Gastrocnemius medialis (tissue), 4 donors: ENCODE data around the gene PARD6G. TPM values are rescaled to one million over a fixed set of nuclear protein-coding genes. Genes with fewer than 3 reads are reported as not detected.

ENCODE experiments used
- ATAC-seq, 2 donors: fragments of 150-250 bp; one replicate each; pipeline ENCODE4 v1.9.1; 2016
- DNase-seq, 2 donors: peaks; one replicate each; pipeline ENCODE4 v3.0.0-alpha.2; 2019
- H3K27ac ChIP-seq, 4 donors: fragments of 200-600 bp; sonication (generic); 1 replicate in 1 of 4; 2 replicates in 3 of 4; pipeline ENCODE4 v1.5.1; 2016 to 2018; ENCODE audit warnings: mild to moderate bottlenecking in 2 of 4, moderate library complexity in 1 of 4
- H3K27me3 ChIP-seq, 3 donors: fragments of 200-600 bp; sonication (generic) in 2 of 3; 1 replicate in 1 of 3; 2 replicates in 2 of 3; pipeline versions ENCODE4 v1.5.1 to v1.6.0; 2016 to 2019; ENCODE audit warnings: mild to moderate bottlenecking in 1 of 3, moderate library complexity in 1 of 3
- H3K36me3 ChIP-seq, 2 donors: fragments of 200-600 bp; sonication (generic) in 1 of 2; one replicate each; pipeline ENCODE4 v1.5.1; 2017 to 2018
- H3K4me1 ChIP-seq, 2 donors: fragments of 200-600 bp; sonication (generic) in 1 of 2; one replicate each; pipeline ENCODE4 v1.5.1; 2016 to 2017; ENCODE audit warnings: mild to moderate bottlenecking in 2 of 2
- H3K4me3 ChIP-seq, 4 donors: fragments of 200-600 bp; sonication (generic) in 3 of 4; 1 replicate in 1 of 4; 2 replicates in 3 of 4; pipeline ENCODE4 v1.5.1; 2016 to 2019; ENCODE audit warnings: mild to moderate bottlenecking in 2 of 4
- H3K9me3 ChIP-seq, 3 donors: fragments of 200-600 bp; sonication (generic) in 2 of 3; 1 replicate in 1 of 3; 2 replicates in 2 of 3; pipeline ENCODE4 v1.5.1; 2016 to 2019
- CTCF ChIP-seq, 5 experiments: fragments of 450-650 bp in 3 of 5; fragments of 200-600 bp in 2 of 5; sonication (generic) in 2 of 5; IDR thresholded peaks in 4 of 5; conservative IDR thresholded peaks in 1 of 5; 1 replicate in 4 of 5; 2 replicates in 1 of 5; pipeline ENCODE4 v1.5.1; 2016 to 2019; ENCODE audit warnings: antibody characterized with exemption in 5 of 5, mild to moderate bottlenecking in 3 of 5, moderate library complexity in 3 of 5
- POLR2A ChIP-seq, 2 donors: fragments of 450-650 bp; IDR thresholded peaks; one replicate each; pipeline ENCODE4 v1.6.1; 2017; ENCODE audit warnings: antibody characterized with exemption in 2 of 2, mild to moderate bottlenecking in 2 of 2, moderate library complexity in 2 of 2
- in situ Hi-C, 4 donors: fragments of 200-750 bp; cut with MboI; loops; one replicate each; pipeline versions ENCODE4 v1.15.0 to v1.8.0; 2017; ENCODE audit warnings: low sequenced_read_pairs in 4 of 4
- intact Hi-C: fragments of 100-400 bp; cut with DNase I; formaldehyde crosslinking; loops from one replicate; pipeline ENCODE4 v1.15.1; 2023; ENCODE audit warnings: low total_unique reads
- total RNA-seq, 4 donors: library from RNA; depleted of rRNA; stranded (reverse); fragments of >200 nt; gene quantifications; one replicate each; pipeline versions ENCODE4 v1.1.0 to v1.2.3, GENCODE V29; 2016

The PARD6G gene
- total RNA-seq, 4 donors from 2014 or later = 0.39 to 9.2 (median 0.48) TPM

- ATAC-seq (no peak), DNase-seq (no peak)
- H3K9me3 ChIP-seq = no peaks in the 10 kb centered on the region
- no peaks in the 10 kb centered on the region for H3K36me3 ChIP-seq
- no peaks in the 10 kb centered on the region for H3K4me1 ChIP-seq
- intact Hi-C loops = no loop called here
- peaks cover 0 to 3% (median 0%) of the 10 kb centered on the region in 3 donors for H3K27me3 ChIP-seq
- TF ChIP-seq CTCF (IDR thresholded peaks at IDR 0.05 in 4 of 5, conservative IDR thresholded peaks at IDR 0.05 in 1 of 5) (no peak), POLR2A (IDR thresholded peaks at IDR 0.05) (no peak)
- H3K4me3 ChIP-seq = no peak overlapping the region
- no peak overlapping the region for H3K27ac ChIP-seq
- in situ Hi-C loops = no loop called here
These were observed 66.3 kb downstream of the PARD6G start for GRCh38 chr18:80180778-80181564.

- no peak for DNase-seq
- TF ChIP-seq CTCF (IDR thresholded peaks at IDR 0.05 in 4 of 5, conservative IDR thresholded peaks at IDR 0.05 in 1 of 5) (no peak), POLR2A (IDR thresholded peaks at IDR 0.05) (no peak)
- in situ Hi-C loops = no loop called here
- no peaks in the 10 kb centered on the region for H3K4me1 ChIP-seq
- H3K36me3 ChIP-seq = no peaks in the 10 kb centered on the region
- ATAC-seq = no peak
- intact Hi-C loops = no loop called here
- H3K9me3 ChIP-seq = no peaks in the 10 kb centered on the region
- H3K4me3 ChIP-seq = no peak overlapping the region
- H3K27ac ChIP-seq = no peak overlapping the region
- H3K27me3 ChIP-seq = peaks cover 0 to 3% (median 0%) of the 10 kb centered on the region in 3 donors
These were observed 67.3 kb downstream of the PARD6G start for GRCh38 chr18:80179857-80180558.

- in situ Hi-C loops = no loop called here
- Histone ChIP-seq H3K27ac (no peak overlapping the region), H3K9me3 (no peaks in the 10 kb centered on the region), H3K27me3 (peaks cover 0 to 3% (median 0%) of the 10 kb centered on the region in 3 donors), H3K4me3 (no peak overlapping the region), H3K4me1 (no peaks in the 10 kb centered on the region), H3K36me3 (no peaks in the 10 kb centered on the region)
- ATAC-seq (no peak), DNase-seq (no peak)
- intact Hi-C loops = no loop called here
- no peak for TF ChIP-seq POLR2A (IDR thresholded peaks at IDR 0.05)
- no peak for TF ChIP-seq CTCF (IDR thresholded peaks at IDR 0.05 in 4 of 5, conservative IDR thresholded peaks at IDR 0.05 in 1 of 5)
These were observed 68.1 kb downstream of the PARD6G start for GRCh38 chr18:80178935-80179818.

GRCh38 chr18:80177128-80177527 is 70.2 kb downstream of the PARD6G start:
- H3K27ac ChIP-seq = no peak overlapping the region
- TF ChIP-seq POLR2A (IDR thresholded peaks at IDR 0.05) (no peak), CTCF (IDR thresholded peaks at IDR 0.05 in 4 of 5, conservative IDR thresholded peaks at IDR 0.05 in 1 of 5) (no peak)
- in situ Hi-C loops (no loop called here), intact Hi-C loops (no loop called here)
- no peaks in the 10 kb centered on the region for H3K36me3 ChIP-seq
- peaks cover 0 to 3% (median 0%) of the 10 kb centered on the region in 3 donors for H3K27me3 ChIP-seq
- H3K9me3 ChIP-seq = no peaks in the 10 kb centered on the region
- no peaks in the 10 kb centered on the region for H3K4me1 ChIP-seq
- no peak for ATAC-seq
- DNase-seq = no peak
- H3K4me3 ChIP-seq = no peak overlapping the region
